Measurements from ENCODE around the gene THAP7. TPM values are rescaled to one million over a fixed set of nuclear protein-coding genes. Genes with fewer than 3 reads are reported as not detected.

The THAP7 gene
- total and polyA plus RNA-seq, 2 of the 13 experiments (the other 11 are each of a cell fraction or from before 2014, with no cell fraction given) = 13.0 to 25.5 TPM

- TF ChIP-seq MIER3 (CRISPR knock-in tag; IDR thresholded peaks at IDR 0.05; ENCODE audit: borderline replicate concordance) (no peak), ZNF333 (CRISPR knock-in tag; IDR thresholded peaks at IDR 0.05; ENCODE audit: borderline replicate concordance) (no peak), ZFP1 (CRISPR knock-in tag; IDR thresholded peaks at IDR 0.05) (no peak), ZNF710 (CRISPR knock-in tag; IDR thresholded peaks at IDR 0.05; ENCODE audit: borderline replicate concordance) (no peak), SKI (IDR thresholded peaks at IDR 0.05; ENCODE audit: partially characterized antibody) (no peak), REPIN1 (CRISPR knock-in tag; IDR thresholded peaks at IDR 0.05; ENCODE audit: borderline replicate concordance, low read depth) (no peak), ZNF580 (CRISPR knock-in tag; IDR thresholded peaks at IDR 0.05; ENCODE audit: borderline replicate concordance, low read depth) (no peak), PBX3 (CRISPR knock-in tag; IDR thresholded peaks at IDR 0.05; ENCODE audit: borderline replicate concordance) (no peak), PLRG1 (conservative IDR thresholded peaks at IDR 0.05) (no peak), CHCHD3 (CRISPR knock-in tag; IDR thresholded peaks at IDR 0.05) (no peak), EP300 (IDR thresholded peaks at IDR 0.05; ENCODE audit: low read depth in 2 of 2, low read length in 2 of 2) (peak in 1 of 2 experiments; percentile 8; a peak in 1 of 4 replicates), EP300 (CRISPR knock-in tag; IDR thresholded peaks at IDR 0.05; ENCODE audit: borderline replicate concordance) (no peak), XRCC5 (optimal IDR thresholded peaks at IDR 0.05; ENCODE audit: low read length) (no peak), ZBTB4 (CRISPR knock-in tag; IDR thresholded peaks at IDR 0.05; ENCODE audit: borderline replicate concordance) (no peak), MAZ (IDR thresholded peaks at IDR 0.05; ENCODE audit: borderline replicate concordance, low read depth, low read length) (no peak), MAZ (CRISPR knock-in tag; IDR thresholded peaks at IDR 0.05; ENCODE audit: low read depth) (no peak), ZNF713 (CRISPR knock-in tag; IDR thresholded peaks at IDR 0.05) (no peak), CREM (IDR thresholded peaks at IDR 0.05) (no peak; the same call in 1 of the 2 replicates), CREM (CRISPR knock-in tag; IDR thresholded peaks at IDR 0.05) (no peak), GABPA (IDR thresholded peaks at IDR 0.05; ENCODE audit: low read depth, low read length) (peak; percentile 49), GABPA (CRISPR knock-in tag; IDR thresholded peaks at IDR 0.05; ENCODE audit: low read depth) (peak; percentile 83), ZFP41 (CRISPR knock-in tag; IDR thresholded peaks at IDR 0.05; ENCODE audit: borderline replicate concordance) (no peak), KDM5A (IDR thresholded peaks at IDR 0.05; ENCODE audit: borderline replicate concordance, low read length) (no peak), CREB3 (CRISPR knock-in tag; IDR thresholded peaks at IDR 0.05) (no peak)
These were observed 13.0 kb upstream of the THAP7 start, which contains the start of gene P2RX6 (continued) for GRCh38 chr22:21014726-21015465.
